Neuron (in vitro differentiated cells): ENCODE results near the gene RCOR1.
"Not testable (repeated sequence)": the region's sequence is repeated elsewhere in the genome, so short reads cannot be mapped to it uniquely, and the experiment has no call there.

Source experiments
- H2AFZ ChIP-seq: one replicate; pipeline ENCODE4 v1.6.1; 2013; ENCODE audit warnings: low read depth, mild to moderate bottlenecking, inconsistent platforms, low read length, moderate library complexity
- H3K27me3 ChIP-seq: one replicate; pipeline ENCODE4 v1.6.1; 2013; ENCODE audit warnings: low read length; ENCODE audit not compliant: insufficient read depth
- H3K36me3 ChIP-seq: one replicate; pipeline ENCODE4 v1.6.1; 2013; ENCODE audit warnings: low read length; ENCODE audit not compliant: insufficient read depth
- H3K4me1 ChIP-seq: one replicate; pipeline ENCODE4 v1.6.1; 2013; ENCODE audit warnings: low read length; ENCODE audit not compliant: insufficient read depth
- H3K4me3 ChIP-seq: 2 replicates; pipeline ENCODE4 v1.5.1; 2013; ENCODE audit warnings: mild to moderate bottlenecking, low read length, moderate library complexity
- H3K9me3 ChIP-seq: one replicate; pipeline ENCODE4 v1.6.1; 2013; ENCODE audit warnings: low read length

The RCOR1 gene

GRCh38 chr14:102758087-102758486 is 165.6 kb downstream of the RCOR1 start:
- Histone ChIP-seq H2AFZ (no peak overlapping the region), H3K9me3 (no peaks in the 10 kb centered on the region), H3K27me3 (no peaks in the 10 kb centered on the region), H3K4me1 (peaks cover 9% of the 10 kb centered on the region), H3K4me3 (no peak overlapping the region), H3K36me3 (no peaks in the 10 kb centered on the region)

- H3K4me3 ChIP-seq = no peak overlapping the region
- H3K36me3 ChIP-seq = no peaks in the 10 kb centered on the region
- H3K9me3 ChIP-seq = no peaks in the 10 kb centered on the region
- peak overlapping the region; percentile 58 for H2AFZ ChIP-seq
- H3K4me1 ChIP-seq = peaks cover 9% of the 10 kb centered on the region
- no peaks in the 10 kb centered on the region for H3K27me3 ChIP-seq
These were observed 167.2 kb downstream of the RCOR1 start for GRCh38 chr14:102759456-102760187.

- H3K36me3 ChIP-seq = no peaks in the 10 kb centered on the region
- H3K9me3 ChIP-seq = no peaks in the 10 kb centered on the region
- H2AFZ ChIP-seq = no peak overlapping the region
- H3K27me3 ChIP-seq = no peaks in the 10 kb centered on the region
- no peak overlapping the region for H3K4me3 ChIP-seq
- H3K4me1 ChIP-seq = peaks cover 9% of the 10 kb centered on the region
These were observed 168.2 kb downstream of the RCOR1 start for GRCh38 chr14:102760496-102761193.

DNA sequence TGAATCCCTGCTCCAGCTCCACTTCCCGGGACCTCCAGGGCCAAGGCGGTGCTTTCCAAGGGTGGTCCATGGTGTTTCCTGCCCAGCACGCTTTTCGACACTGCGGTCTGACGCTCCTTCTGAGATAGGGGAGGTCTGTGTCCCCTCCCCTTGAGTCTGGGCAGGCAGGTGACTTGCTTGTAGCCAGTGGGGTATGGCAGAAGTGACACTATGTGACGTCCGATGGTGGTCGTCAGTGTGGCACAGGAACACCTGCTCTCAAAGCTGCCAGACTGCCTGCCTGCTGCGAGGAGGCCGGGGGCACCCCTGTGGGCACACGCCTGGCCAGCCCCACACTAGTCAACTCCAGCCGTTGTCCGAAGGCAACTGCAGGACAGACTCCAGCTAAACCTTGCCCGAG is 168.8 kb downstream of the RCOR1 start:
- Histone ChIP-seq H3K4me3 (no peak overlapping the region), H3K27me3 (no peaks in the 10 kb centered on the region), H2AFZ (no peak overlapping the region), H3K9me3 (no peaks in the 10 kb centered on the region), H3K4me1 (peaks cover 9% of the 10 kb centered on the region), H3K36me3 (no peaks in the 10 kb centered on the region)

DNA sequence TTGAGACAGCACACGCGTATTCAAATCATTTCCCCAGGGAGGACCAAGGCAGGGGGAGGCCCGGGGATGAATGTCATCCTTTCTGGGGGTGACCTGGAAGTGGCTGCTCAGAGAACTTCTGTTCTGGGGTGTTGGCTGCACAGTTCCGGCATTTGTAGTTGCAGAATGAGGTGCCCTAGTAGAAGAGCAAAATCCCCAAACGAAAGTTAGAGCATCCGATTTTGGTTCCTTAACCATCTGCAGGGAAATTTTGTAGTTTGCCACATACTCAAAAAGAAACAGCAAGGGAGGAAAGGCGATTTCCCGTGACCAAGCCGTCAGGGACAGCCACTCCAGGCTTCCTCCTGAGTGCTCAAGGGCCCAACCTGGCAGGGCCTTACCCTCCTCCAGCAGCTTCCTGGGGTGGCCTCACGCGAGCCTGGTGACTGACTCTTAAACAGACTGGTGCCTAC is 171.8 kb downstream of the RCOR1 start:
- H2AFZ ChIP-seq = no peak overlapping the region
- no peak overlapping the region for H3K4me3 ChIP-seq
- no peaks in the 10 kb centered on the region for H3K27me3 ChIP-seq
- no peaks in the 10 kb centered on the region for H3K36me3 ChIP-seq
- H3K4me1 ChIP-seq = peaks cover 9% of the 10 kb centered on the region
- H3K9me3 ChIP-seq = no peaks in the 10 kb centered on the region

- not testable (repeated sequence) for H3K36me3 ChIP-seq, H3K4me3 ChIP-seq, H3K27me3 ChIP-seq, H3K9me3 ChIP-seq, H2AFZ ChIP-seq, H3K4me1 ChIP-seq
These were observed 173.3 kb downstream of the RCOR1 start for GRCh38 chr14:102765770-102766169.

DNA sequence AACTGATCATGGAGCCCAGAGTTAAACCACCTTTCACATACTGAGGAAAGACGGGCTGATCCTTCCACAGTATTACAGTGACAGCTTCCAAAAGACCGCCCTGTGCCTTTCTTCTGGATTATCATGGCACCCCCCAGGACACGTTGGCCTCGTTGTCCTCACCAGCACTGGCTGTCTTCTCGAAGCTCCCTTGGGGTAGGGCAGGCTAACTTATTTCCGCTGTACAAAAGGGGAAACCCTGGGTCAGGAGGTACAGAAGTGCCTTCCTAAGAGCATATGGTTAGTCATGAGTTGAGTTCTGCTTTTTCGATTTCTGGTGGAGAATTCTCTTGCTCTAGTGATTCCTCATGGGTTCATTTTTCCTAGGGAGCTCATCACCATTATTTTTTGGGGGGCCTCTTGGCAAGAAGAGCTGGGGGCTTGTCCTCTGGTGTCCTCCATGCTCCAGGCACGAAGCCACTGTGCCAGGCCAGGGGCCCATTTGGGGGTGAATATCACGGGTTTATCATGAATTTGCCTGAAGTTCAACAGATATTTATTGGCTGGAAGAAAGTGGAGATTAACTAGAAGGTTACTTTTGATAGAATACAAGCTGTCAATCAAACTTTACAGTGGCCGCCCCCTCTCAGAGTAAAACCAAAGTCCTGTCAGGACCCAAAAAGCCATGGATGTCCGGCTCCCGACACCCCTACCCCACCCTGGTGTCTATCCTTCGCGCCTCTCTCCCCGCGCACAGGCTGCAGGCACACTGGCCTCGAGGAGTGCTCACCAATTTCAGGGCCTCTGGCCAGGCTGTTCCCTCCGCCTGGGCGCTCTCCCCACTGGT is 176.0 kb downstream of the RCOR1 start:
- Histone ChIP-seq H3K36me3 (no peaks in the 10 kb centered on the region), H3K4me3 (no peak overlapping the region)

GRCh38 chr14:102769049-102769327 is 176.5 kb downstream of the RCOR1 start:
- Histone ChIP-seq H3K36me3 (no peaks in the 10 kb centered on the region), H3K27me3 (no peaks in the 10 kb centered on the region), H3K4me3 (no peak overlapping the region), H2AFZ (no peak overlapping the region), H3K9me3 (no peaks in the 10 kb centered on the region), H3K4me1 (peaks cover 3% of the 10 kb centered on the region)

More for the DNA sequence above, 176.0 kb downstream of the RCOR1 start:
- Histone ChIP-seq H3K27me3 (no peaks in the 10 kb centered on the region), H3K9me3 (no peaks in the 10 kb centered on the region), H3K4me1 (peaks cover 3% of the 10 kb centered on the region), H2AFZ (no peak overlapping the region)

GRCh38 chr14:102770147-102771123 is 178.0 kb downstream of the RCOR1 start:
- Histone ChIP-seq H3K4me1 (peaks cover 9% of the 10 kb centered on the region), H3K4me3 (no peak overlapping the region), H2AFZ (no peak overlapping the region), H3K36me3 (no peaks in the 10 kb centered on the region), H3K9me3 (no peaks in the 10 kb centered on the region), H3K27me3 (no peaks in the 10 kb centered on the region)

- Histone ChIP-seq H3K9me3 (no peaks in the 10 kb centered on the region), H3K4me1 (peaks cover 9% of the 10 kb centered on the region), H3K27me3 (no peaks in the 10 kb centered on the region), H2AFZ (no peak overlapping the region), H3K4me3 (no peak overlapping the region), H3K36me3 (no peaks in the 10 kb centered on the region)
These were observed 178.7 kb downstream of the RCOR1 start for GRCh38 chr14:102771144-102771543.

- Histone ChIP-seq H3K9me3 (no peaks in the 10 kb centered on the region), H3K27me3 (no peaks in the 10 kb centered on the region), H3K4me1 (peaks cover 12% of the 10 kb centered on the region), H3K4me3 (no peak overlapping the region), H2AFZ (no peak overlapping the region), H3K36me3 (no peaks in the 10 kb centered on the region)
These were observed 180.5 kb downstream of the RCOR1 start for GRCh38 chr14:102772781-102773570.
